Renal cortical epithelial cell (primary cell): ENCODE measurements around the gene SALL4. TPM values are rescaled to one million over a fixed set of nuclear protein-coding genes. Genes with fewer than 3 reads are reported as not detected.
"Not testable (repeated sequence)": the region's sequence is repeated elsewhere in the genome, so short reads cannot be mapped to it uniquely, and the experiment has no call there.

Source experiments
- DNase-seq: peaks from one replicate; pipeline ENCODE4 v3.0.0-alpha.2; 2011; ENCODE audit warnings: low read depth
- total RNA-seq: library from RNA; depleted of rRNA; stranded (reverse); fragments of >200 nt; gene quantifications from 2 replicates; pipeline ENCODE4 v1.2.3, GENCODE V29; 2014

SALL4 gene
- total RNA-seq, 1 donor from 2014 or later, result 0.15 TPM

- no peak for DNase-seq
These were observed 548 bp downstream of the SALL4 start for GRCh38 chr20:51801823-51802123.

DNA sequence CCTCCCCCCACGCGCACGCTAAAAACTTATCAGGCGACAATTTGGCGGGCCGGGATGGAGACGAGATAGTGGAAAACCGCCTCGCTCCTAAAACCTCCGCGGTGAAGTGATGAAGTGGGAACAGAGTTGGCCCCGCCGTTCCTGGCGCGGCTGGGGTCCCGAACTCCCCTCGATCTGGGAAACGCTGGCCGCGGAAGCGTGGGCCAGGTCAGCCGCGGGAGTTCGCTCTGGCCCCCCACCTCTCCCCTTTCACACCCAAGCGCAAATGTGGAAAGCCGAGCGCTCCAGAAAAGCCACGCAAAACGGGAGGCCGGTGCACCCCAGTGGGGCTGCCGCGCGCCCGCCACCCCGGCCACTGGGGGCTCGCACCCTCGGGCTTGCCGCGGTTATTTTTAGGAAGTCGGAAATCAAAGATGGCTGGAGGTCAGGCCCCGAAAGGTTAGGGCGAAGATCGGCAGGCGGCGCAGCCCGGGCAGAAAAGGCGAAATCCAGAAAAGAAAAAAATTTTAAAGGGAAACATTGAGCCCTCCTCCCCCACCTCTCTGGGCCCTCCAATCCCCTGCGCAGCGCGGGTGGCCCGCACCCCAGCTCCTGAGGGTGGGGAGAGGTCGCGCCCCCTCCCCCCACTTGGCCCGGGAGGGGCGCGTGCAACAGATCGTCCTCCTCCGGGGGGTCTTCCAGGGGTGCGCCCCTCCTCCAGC is 1.0 kb downstream of the SALL4 start:
- no peak for DNase-seq

GRCh38 chr20:51800872-51801121 is 1.5 kb downstream of the SALL4 start:
- DNase-seq, result no peak

- DNase-seq, result no peak
These were observed 2.1 kb downstream of the SALL4 start for GRCh38 chr20:51800060-51800871.

- DNase-seq, result no peak
These were observed 2.9 kb downstream of the SALL4 start for GRCh38 chr20:51799401-51799860.

DNA sequence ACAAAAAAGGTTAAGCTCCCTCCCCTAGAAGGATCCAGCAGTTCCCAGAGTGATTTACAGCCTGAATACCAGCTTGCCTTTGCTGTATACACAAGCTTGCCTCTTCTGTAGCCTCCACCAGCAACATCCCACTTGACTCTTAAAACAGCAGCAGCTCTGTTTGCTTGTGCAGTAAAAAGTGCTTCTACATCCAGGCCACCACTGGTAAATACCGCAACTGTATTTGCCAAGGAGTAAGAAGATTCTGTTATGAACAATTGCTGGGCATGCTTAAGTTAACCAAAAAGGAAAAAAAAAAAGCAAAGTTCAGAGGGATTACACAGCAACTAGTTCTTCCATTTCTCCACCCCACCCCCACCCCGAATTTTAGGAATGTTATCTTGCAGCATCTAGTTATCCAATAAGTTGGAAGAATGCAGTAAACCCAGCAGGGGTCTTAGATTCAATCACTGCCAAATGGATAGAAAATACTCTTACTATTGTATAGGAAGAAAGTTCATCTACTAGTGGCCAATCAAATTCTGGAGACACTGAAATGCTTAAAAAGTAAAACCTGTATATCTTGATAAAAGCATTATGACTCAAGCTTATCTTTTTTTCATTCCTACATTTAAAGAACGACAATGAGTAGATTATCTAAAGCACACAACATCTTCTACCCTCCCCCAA is 4.8 kb downstream of the SALL4 start:
- no peak for DNase-seq

GRCh38 chr20:51796340-51796739 is 6.0 kb downstream of the SALL4 start:
- no peak for DNase-seq

DNA sequence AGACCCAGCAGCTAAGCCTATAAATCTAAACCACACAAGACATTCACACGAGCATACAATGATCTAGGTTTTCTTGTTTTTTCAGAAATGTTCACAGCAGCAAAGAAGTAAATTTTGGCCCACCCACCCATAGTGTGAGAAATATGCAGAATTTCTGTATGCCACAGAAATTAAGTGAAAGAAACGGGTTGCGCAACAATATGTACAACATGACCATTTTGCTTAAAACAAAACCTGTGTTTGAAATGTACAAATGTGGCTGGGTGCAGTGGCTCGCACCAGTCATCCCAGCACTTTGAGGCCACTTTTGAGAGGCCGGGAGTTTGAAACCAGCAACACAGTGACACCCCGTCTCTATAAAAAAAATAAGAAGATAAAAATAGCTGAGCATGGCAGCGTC is 9.4 kb downstream of the SALL4 start:
- DNase-seq, result no peak

- DNase-seq, result no peak
These were observed 10.7 kb downstream of the SALL4 start for GRCh38 chr20:51791626-51792025.

- DNase-seq, result no peak
These were observed 12.1 kb downstream of the SALL4 start for GRCh38 chr20:51790256-51790655.

- DNase-seq, result no peak
These were observed 12.9 kb downstream of the SALL4 start for GRCh38 chr20:51789434-51789833.

DNA sequence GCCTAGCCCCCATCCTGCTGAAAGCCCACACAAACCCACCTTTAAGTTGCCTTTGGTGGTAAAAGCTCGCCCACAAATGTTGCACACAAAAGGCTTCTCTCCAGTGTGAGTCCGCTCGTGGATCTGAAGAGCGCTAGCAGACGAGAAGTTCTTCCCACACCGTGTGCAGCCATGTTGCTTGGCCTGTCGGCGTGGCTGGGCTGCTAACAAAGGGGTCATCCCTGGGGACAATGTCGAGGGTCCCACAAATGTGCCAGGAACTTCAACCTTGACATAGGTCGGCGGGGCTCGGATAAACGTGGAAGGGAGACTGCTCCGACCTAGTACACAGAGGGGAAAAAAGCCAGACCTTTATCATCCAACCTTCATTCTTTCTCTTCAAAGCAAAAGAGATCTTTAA is 13.5 kb downstream of the SALL4 start:
- no peak for DNase-seq

DNA sequence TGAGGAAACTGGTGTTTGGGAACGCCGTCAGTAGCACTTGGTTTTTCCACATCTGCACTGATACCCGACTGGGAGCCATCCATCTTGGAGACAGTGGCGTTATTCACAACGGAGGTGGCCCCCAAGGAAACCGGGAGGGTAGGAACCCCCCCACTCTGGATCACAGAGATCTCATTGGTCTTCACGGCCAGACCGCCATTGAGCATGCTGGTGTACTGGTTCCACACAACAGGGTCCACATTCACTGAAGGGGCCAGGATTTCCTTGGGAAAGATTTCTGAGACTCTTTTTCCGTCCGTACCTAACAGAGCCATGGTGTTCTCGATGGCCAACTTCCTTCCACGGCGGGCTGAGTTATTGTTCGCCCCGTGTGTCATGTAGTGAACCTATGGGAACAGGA is 18.0 kb downstream of the SALL4 start:
- DNase-seq, result no peak

GRCh38 chr20:51778229-51778759 is 24.0 kb downstream of the SALL4 start:
- DNase-seq, result not testable (repeated sequence)

DNA sequence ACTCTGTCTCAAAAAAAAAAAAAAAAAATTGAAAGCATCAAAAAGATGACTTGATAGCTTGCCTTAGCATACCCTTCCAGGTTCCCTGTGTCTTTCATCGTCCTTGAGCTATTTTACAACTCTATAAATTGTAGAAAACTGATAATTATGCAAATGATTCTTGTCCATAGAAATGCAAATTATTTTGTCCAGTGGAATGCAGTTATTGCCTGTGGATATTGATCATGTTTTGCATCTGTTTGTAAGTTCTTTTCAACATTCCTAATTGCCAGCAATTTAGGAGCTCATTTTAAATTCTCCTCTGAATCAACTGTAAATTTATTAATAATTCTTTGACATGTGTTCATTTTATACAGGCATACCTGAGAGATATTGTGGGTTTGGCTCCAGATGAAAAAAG is 27.1 kb downstream of the SALL4 start:
- no peak for DNase-seq

- DNase-seq, result no peak
These were observed 30.1 kb downstream of the SALL4 start for GRCh38 chr20:51772236-51772635.

DNA sequence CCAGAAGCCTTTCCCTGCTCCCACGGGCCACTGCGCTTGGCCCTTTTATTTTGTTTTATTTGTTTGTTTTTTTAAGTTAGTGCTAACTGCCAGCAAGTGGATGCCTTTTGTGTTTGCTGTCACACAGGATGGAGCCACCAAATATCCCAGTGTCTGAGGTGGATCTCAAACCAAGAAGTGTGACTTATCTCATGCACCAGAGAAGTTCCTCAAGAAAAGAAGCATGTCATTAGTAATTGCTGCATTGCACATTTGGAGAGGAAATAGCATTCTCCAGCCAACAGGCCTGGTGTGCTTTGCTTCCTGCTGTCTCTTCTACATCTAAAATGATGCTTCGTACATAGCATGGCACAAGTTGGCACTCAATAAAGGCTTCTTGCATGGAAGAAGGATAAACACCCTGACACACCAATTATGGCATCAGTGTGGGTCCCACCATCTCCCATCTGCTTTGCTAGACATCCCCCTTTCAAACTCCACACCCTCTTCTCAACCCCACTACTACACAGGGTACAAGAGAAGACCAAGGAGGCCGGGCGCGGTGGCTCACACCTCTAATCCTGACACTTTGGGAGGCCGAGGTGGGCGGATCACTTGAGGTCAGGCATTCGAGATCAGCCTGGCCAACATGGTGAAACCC is 32.2 kb downstream of the SALL4 start:
- DNase-seq, result no peak

- no peak for DNase-seq
These were observed 33.4 kb downstream of the SALL4 start for GRCh38 chr20:51768759-51769517.

DNA sequence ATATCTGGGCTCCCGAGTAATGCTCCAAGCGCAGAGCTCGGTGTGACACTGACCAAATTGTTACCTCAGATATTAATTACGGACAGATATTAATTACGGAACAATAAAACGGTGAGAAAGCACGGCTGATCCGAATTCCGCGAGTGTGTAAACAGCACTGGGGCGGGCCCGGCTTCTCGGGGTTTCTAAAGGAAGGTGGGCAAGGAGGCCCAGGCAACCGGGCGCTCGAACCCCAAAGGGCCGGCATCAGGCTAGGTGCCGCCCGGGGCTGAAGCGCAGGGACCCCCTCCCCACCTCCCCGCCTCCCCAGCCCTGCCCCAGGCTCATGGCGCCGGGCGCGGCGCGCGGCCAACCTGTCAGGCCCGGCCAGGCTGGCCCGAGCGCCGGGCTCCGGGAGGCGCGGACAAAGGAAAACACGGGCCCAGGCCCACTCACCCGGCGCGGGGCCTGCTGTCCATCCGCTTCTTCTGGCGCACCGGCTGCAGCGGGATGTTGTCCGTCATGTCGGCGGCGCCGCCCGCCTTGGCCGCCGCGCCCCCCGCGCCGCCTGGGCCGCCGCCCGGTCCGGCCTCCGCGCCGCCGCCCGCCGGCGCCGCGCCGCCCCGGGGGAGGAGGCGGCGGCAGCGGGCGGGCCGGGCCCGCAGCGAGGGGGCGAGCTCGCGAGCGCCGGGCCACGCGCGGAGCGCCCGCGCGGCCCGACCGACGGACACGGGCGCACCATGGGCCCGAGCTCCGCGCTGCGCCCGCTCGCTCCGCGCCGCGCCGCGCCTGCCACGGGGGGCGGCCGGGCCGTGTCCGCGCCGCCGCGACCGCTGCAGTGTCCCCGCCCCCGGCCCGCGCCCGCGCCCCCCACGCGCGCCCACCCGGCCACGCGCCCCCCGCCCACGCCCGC is 34.2 kb downstream of the SALL4 start, which contains the start of gene ATP9A:
ATP9A (minus strand) TSS at position 524 of the 892 bp plus-strand sequence; CDS start at position 503, 21 bp downstream.
- no peak for DNase-seq
